Germinal center (tissue), 1 donor: ENCODE data around the gene PTPRJ.

ENCODE experiments used
- DNase-seq: peaks from one replicate; pipeline ENCODE4 v3.0.0; 2012; ENCODE audit warnings: mixed read lengths, low spot score

The PTPRJ gene

GRCh38 chr11:48040830-48041444, 60.6 kb downstream of the PTPRJ start:
- no peak for DNase-seq

DNA sequence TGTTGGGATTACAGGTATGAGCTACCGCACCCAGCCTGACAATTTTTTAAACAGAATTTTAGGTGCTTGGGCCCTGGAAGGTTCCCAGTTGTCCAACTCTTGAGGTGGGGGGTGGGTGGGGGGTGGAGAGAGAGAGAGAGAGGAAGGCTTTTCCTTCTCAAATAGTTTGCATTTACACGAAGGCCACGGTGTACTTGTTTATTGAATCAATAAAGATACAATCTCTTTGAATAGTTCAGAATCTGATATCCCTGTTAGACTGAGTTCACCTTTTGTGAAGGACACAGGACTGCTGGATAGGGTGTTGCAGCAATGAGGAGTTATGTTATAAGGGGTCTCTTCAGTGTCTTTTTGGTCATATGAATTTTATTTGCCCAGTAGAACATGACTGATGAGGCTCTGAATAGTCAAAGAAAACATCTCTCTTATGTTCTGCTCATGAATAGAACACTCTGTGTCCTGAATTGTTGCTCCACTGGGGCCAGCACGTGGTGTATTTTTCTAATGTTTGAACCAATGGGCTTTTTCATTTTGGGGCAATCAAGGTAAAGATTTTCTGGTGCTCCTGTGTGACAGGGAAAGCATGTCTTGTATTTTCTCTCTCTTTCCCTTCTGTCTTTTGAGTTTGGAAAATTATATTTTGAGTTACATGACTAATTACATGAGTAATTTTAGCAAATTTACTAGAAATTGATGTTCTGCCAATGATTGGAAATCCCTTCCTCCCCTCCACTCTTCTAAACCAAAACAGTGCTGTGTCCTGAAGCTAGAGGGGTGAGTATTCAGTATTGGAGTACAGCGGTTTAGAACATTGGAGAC, 61.7 kb downstream of the PTPRJ start:
- DNase-seq, result no peak

DNA sequence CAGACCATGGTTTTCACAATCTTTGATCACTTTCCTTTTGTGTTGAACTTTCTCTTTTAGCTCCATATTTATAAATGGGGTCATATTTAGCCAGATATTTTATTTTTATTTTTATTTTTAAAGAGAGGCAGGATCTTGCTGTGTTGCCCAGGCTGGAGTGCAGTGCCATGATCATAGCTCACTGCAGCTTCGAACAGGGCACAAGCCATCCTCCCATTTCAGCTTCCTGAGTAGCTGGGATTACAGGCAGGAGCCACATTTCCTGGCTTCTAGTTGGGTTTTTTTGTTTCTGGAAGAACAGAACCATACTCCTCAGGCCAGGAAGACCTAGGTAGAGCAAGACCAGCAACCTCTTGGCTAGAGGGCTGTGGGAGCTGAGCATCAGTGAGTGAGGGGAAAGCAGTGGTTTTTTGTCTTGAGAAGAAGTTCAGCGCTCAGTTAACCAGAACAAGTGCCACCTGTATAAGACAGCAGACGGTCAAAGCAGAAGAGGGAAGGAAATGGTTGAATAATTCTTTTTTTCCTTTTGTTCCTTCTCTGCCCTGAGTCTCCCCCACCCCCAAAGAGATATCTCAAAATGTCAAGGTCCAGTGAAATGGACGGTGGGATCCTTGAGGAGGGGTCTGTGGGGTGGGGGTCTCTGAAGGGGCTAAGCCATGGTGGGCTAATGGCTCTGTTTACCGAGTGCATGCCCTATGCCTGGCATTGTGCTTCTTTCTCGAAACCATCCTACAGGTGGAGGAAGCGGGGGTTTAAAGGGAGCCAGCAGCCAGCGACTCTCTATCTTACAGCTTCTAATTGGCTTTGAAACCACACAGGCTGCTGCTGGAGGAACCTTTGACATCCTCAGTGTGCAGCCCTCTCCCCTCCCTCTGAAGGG, 63.0 kb downstream of the PTPRJ start:
- DNase-seq, result peak; percentile 65

- DNase-seq, result no peak
These were observed 63.7 kb downstream of the PTPRJ start for GRCh38 chr11:48043991-48044512.

DNA sequence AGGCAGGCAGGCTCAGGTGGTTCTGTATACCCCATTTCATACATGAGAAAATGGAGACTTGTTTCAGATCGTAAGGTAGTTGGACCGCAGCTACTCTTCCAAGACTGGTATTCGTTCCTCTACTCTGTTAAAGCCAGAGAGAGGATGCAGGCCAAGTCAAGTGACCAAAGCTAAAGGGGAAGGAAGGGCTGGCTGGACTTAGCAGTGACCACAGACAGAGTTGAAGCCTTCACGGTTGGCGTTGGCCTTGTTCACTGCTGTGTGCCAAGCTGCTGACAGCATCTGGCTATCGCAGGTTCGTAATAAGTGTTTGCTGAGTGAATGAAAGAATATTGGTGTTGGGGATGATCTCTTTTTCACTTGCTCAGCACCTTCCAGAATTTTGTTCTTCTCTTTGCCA, 64.2 kb downstream of the PTPRJ start:
- DNase-seq, result no peak

DNA sequence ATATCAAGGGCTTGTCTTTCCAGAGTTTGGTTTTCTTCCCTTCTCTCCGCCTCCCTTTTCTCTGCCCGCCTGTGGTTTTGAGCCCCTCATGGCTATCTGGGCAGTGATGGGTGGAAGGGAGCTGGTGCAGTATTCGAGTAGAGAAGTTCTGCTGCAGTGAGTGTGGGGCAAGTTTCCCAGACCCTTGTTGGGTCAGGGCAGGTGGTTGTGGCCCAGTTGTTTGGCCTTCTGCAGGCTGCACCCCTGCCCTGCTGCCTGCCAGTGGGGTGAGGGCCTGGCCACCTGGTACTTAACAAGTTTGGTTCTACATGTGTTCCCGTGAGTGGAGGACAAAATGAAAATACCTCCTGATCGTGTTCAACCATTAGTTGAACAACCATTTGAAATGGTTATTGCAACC, 65.2 kb downstream of the PTPRJ start:
- no peak for DNase-seq

DNA sequence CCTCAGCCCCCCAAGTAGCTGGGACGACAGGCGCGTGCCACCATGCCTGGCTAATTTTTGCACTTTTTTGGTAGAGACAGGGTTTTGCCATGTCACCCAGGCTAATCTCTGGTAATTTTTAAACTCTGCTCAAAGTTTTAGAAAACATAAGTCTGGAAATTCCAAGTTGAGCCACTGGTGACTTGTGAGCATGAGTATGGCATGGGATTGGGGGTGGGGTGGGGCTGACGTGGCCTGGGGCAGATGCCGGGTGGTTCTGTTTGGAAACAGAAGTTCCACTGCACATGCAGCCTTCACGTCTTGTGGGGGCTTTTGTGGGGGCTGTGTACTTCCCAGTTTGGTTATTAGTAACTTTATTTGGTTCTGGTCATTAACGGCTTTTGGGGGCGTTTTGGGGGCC, 67.3 kb downstream of the PTPRJ start:
- DNase-seq, result no peak

GRCh38 chr11:48049036-48049435, 68.7 kb downstream of the PTPRJ start:
- no peak for DNase-seq

- no peak for DNase-seq
These were observed 69.9 kb downstream of the PTPRJ start for GRCh38 chr11:48050304-48050703.

GRCh38 chr11:48051217-48051830, 71.0 kb downstream of the PTPRJ start:
- DNase-seq, result no peak

DNA sequence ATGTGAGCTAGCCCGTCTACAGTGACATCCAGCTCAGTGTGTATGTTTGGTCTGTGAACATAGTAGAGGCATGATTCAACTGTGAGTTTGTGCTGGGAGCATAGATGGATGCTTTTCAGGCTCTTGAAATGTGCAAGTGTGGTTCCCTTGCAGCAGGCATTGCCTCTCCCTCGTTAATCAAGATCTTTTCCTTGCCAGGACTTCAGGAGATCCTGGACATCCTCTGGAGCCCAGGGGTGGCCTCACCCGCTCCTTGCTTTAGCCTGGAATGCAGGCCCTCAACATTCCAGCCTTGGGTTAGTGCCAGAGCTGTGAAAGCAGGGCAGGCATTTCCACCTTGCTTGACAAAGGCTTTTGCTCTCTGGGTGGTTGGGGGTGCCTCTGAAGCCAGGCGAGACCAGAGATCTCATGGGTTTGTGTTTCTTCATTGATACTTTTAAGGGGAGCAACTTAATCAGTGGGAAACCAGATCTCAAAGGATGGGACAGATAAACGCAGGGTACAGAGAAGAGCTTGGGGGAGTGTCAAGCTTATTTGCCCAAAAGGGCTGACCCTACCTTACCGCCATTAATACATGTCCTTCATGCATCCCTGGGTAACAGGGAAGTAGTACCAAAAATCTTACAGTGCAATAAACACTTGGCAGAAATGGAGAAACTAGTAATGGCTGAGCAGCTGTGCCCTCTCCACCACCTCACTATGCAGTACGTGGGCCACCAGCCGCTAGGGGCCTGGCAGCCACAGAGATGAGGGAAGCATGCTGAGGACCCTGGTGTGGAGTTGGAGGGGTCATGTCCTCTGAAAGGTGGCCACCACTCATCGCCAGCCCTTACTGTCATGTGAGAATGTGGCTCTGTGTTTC, 72.1 kb downstream of the PTPRJ start:
- no peak for DNase-seq

DNA sequence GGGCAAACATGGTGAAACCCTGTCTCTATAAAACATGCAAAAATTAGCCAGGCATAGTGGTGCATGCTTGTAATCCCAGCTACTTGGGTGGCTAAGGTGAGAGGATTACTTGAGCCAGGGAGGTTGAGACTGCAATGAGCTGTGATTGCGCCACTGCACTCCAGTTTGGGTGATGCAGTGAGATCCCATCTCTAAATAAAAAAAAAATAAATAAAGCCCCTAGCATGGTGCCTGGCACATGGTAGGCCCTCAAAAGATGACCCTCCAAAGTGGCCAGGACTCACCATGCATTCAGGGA, 74.6 kb downstream of the PTPRJ start:
- no peak for DNase-seq

DNA sequence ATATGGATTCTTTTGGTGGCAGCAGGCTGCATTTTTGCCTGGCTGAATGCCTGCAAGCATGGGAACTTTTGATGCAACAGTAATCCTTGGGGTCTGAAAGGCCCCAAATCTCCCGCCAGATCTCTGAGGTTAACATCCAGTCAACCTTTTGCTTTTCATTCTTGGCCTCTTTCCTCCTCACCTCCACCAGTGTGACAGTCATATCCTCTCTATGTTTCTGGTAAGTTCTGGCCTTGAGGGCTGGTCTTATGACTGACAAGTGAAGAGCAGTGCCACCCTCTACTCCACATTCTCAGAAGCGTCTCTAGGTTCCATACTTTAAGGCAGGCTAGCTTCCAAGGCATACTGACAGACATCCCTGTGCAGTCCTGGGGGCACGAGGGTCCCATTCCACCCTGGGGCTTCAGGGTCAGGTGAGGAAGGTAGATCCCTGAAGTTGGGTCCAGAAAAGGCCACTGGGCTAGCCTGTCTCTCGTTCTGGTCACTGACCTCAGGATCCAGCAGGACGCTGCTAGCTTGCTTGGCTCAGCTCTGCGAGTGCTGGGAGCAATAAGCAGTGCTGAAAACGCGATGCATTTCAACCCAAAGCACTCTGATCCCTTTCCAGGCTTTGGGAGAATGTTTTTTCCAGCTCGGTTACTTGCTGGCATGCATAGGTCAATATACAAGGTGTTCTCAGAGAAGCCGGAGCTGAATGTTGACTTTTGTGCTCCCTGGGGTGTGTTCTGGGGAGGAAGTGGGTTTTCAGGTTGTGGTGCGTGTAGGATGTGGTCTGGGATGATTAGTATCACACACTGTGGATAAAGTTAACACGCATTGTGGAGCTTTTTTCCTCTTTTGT, 75.2 kb downstream of the PTPRJ start:
- no peak for DNase-seq

GRCh38 chr11:48056325-48057183, 76.2 kb downstream of the PTPRJ start:
- DNase-seq, result no peak

DNA sequence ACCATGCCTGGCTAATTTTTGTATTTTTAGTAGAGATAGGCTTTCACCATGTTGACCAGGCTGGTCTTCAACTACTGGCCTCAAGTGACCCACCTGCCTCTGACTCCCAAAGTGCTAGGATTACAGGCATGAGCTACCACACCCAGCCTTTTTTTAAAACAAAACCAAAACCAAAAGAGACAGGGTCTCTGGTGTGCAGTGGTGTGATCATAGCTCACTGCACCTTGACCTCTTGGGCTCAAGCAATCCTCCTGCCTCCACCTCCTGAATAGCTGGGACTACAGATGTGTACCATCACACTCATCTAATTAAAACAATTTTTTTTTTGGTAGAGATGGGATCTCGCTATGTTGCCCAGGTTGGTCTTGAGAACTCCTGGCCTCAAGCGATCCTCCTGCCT, 77.7 kb downstream of the PTPRJ start:
- no peak for DNase-seq

- no peak for DNase-seq
These were observed 78.4 kb downstream of the PTPRJ start for GRCh38 chr11:48058788-48059187.

DNA sequence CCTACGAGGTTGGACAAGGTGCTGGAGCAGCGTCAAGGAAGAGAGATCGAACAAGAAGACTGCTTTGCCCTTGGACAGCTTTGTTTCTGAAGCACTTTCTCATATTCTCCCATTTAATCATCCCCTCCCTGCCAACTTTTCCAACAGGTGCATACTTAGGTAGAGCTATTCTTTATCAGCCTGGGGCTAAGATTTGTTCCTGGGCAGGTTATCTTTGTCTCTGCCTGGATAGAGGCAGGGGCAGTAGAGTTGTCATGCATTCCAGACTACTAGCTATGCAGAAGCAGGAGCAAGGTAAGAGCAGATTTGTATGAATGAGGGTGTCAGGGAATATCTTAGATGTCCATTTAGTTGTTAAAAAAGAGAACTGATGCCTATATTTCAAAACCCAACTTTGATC, 82.3 kb downstream of the PTPRJ start:
- DNase-seq, result no peak

DNA sequence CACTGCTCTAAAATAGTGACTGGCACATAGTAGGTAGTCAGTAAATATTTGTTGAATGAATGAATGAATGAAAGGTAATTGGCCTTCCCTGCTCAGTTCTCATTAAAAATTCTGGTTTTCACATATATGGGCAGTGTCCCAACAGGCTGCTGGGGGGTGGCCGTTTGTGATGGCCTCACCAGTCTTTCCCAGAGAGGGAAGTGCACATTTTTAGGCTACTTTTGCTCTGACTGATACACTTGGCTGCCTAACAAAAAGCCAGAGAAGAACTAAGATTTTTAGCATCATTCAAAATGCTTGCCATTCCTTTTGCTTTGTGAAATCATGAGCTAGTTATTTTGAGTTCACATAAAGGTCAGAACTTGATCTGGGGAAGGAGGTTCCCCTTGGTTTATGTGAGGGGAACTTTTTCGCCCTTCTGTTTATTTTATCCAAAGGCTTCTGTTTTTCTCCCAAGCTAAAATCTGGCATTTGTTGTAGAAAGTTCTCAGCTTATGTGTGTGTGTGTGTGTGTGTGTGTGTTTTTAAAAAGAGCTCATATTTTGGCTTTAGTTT, 83.1 kb downstream of the PTPRJ start:
- no peak for DNase-seq

DNA sequence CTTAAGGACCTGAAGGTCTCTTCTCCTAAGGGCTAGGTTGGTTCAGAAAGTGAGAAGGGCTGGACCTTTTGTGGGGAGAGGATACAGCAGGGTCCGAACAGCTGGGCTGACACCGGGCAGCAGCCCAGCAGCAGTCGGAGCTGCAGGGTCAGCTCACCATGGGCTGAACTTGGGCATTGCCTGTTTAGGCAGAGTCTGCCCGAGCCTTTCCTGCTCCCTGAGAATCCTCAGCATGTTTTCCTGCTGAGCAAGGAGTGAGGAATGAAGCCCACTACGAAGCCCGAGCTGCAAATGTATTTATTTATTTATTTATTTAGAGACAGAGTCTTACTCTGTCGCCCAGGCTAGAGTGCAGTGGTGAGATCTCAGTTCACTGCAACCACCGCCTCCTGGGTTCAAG, 83.9 kb downstream of the PTPRJ start:
- no peak for DNase-seq
